Esophagus squamous epithelium (tissue), 4 donors: ENCODE measurements around the gene IFNL1.

Experiments used
- CTCF ChIP-seq, 6 experiments: fragments of 450-650 bp in 4 of 6; fragments of 200-600 bp in 2 of 6; sonication (generic) in 2 of 6; IDR thresholded peaks; one replicate each; pipeline ENCODE4 v1.5.1; 2016 to 2019; ENCODE audit warnings: antibody characterized with exemption in 6 of 6, mild to moderate bottlenecking in 4 of 6, moderate library complexity in 4 of 6
- POLR2A ChIP-seq, 4 donors: fragments of 450-650 bp; IDR thresholded peaks; one replicate each; pipeline ENCODE4 v1.6.1; 2017; ENCODE audit warnings: antibody characterized with exemption in 4 of 4, mild to moderate bottlenecking in 4 of 4, moderate library complexity in 3 of 4

DNA sequence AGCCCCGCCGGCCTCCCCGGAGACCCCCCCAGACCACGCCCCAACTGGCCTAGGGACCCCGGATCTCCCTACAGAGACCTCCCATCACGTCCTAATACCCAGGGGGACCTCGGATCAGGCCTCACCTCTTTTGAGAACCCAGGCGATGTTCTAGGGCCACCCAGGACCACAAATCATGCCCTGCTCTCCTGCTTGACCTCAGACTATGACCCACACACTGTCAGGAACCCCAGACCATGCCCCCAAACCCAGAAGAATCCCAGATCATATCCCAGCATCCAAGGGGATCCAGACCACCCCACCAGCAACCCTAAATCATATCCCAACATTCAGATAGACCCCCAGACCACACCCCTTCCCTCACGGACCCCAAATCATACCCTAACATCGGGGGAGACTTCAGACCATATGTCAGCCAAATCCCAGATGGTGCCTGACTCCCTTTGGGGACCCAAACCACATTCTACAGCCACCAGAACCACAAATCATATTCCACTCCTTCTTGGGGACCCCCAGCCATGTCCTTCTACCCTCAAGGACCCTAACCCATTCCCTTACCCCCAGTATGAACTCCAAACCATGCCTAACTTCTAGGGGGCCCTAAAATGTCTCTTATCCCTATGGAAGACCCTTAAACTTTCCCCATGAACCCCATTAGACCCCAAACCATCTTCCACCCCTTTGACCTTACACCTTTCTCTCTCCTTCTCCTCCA, 25.1 kb downstream of the IFNL1 start:
- TF ChIP-seq CTCF (IDR thresholded peaks at IDR 0.05): no peak
- TF ChIP-seq POLR2A (IDR thresholded peaks at IDR 0.05): no peak
